Psoas muscle (tissue), 8 donors: ENCODE data around the gene SLC13A3. TPM values are rescaled to one million over a fixed set of nuclear protein-coding genes. Genes with fewer than 3 reads are reported as not detected.

ENCODE experiments used
- ATAC-seq, 4 donors: fragments of 200-7000 bp; cut with Tn5 transposase; one replicate each; pipeline ENCODE4 v1.9.1; 2020; ENCODE audit warnings: moderate library complexity in 3 of 4, mild to moderate bottlenecking in 2 of 4
- DNase-seq, 2 donors: peaks; one replicate each; pipeline ENCODE4 v3.0.0-alpha.2; 2020
- H3K27ac ChIP-seq: fragments of 200-600 bp; one replicate; pipeline ENCODE4 v1.8.0; 2022
- H3K27me3 ChIP-seq, 3 donors: fragments of 200-600 bp in 1 of 3; one replicate each; pipeline versions ENCODE4 v1.6.1 to v1.8.0; 2013 to 2022; ENCODE audit warnings: low read length in 2 of 3, mild to moderate bottlenecking in 2 of 3, moderate library complexity in 1 of 3; ENCODE audit not compliant: insufficient read depth in 3 of 3
- H3K36me3 ChIP-seq, 2 donors: fragments of 200-600 bp in 1 of 2; one replicate each; pipeline versions ENCODE4 v1.6.1 to v1.8.0; 2013 to 2022; ENCODE audit warnings: low read depth in 1 of 2, mild to moderate bottlenecking in 1 of 2, moderate library complexity in 1 of 2; ENCODE audit not compliant: insufficient read depth in 1 of 2
- H3K4me1 ChIP-seq: fragments of 200-600 bp; one replicate; pipeline ENCODE4 v1.8.0; 2022
- H3K4me3 ChIP-seq: fragments of 200-600 bp; one replicate; pipeline ENCODE4 v1.8.0; 2022; ENCODE audit warnings: mild to moderate bottlenecking
- H3K9me3 ChIP-seq: fragments of 200-600 bp; one replicate; pipeline ENCODE4 v1.8.0; 2022
- CTCF ChIP-seq: fragments of 200-600 bp; IDR thresholded peaks from one replicate; pipeline ENCODE4 v1.8.0; 2022; ENCODE audit warnings: antibody characterized with exemption
- WGBS, 3 donors: extraction: QIAGEN DNeasy Blood & Tissue Kit; methylation state at CpG; one replicate each; pipeline versions ENCODE4 v1.1.6 to v1.1.7; 2013; 5-methylcytosine and 5-hydroxymethylcytosine counted together
- intact Hi-C, 2 donors: fragments of 100-400 bp; cut with DNase I; formaldehyde crosslinking; loops; one replicate each; pipeline versions ENCODE4 v1.11.0 to v1.14.2; 2022
- polyA plus RNA-seq, 3 donors: library from polyadenylated mRNA; stranded (reverse); fragments of 200-250 nt; gene quantifications; one replicate each; pipeline ENCODE4 v1.2.3, GENCODE V29; 2013
- total RNA-seq, 4 donors: library from RNA; stranded (reverse); fragmentation: NEBNext Ultra II Directional in 2 of 4; extraction: Animal tissue kit (Norgen Biotek cat#: 25700) in 2 of 4; gene quantifications; one replicate each; pipeline versions ENCODE4 v1.2.1 to v1.2.4, GENCODE V29; 2021 to 2023
- donor health status: healthy with polysubstance abuse.
- donor health status: DM: no; HTN: no; CAD: no; lungs with moderate emphysema.
- donor health status: Bipolar disorder and iron deficiency.
- donor health status: healthy.
- donor health status: DM: yes; HTN: yes; CAD: no.
- donor health status: DM: no; HTN: no; CAD: no.
- donor health status: DM: no; HTN: no; CAD: no.
- donor health status: DM: yes; HTN: yes; CAD: no.

Gene SLC13A3
- total and polyA plus RNA-seq, 7 donors: 0.04 to 0.38 (median 0.15) TPM

GRCh38 chr20:46644733-46645132, 6.5 kb downstream of the SLC13A3 start:
- H3K27ac ChIP-seq: no peak overlapping the region
- TF ChIP-seq CTCF: no peak
- 89 to 100% (median 89%) methylated on average over 1 of the region's 1 CpG for WGBS, 3 donors
- no peaks in the 10 kb centered on the region for H3K36me3 ChIP-seq
- no peaks in the 10 kb centered on the region for H3K9me3 ChIP-seq
- ATAC-seq: no peak
- no peaks in the 10 kb centered on the region for H3K4me1 ChIP-seq
- no peaks in the 10 kb centered on the region for H3K27me3 ChIP-seq
- H3K4me3 ChIP-seq: no peak overlapping the region
- intact Hi-C loops: no loop called here
- no peak for DNase-seq

GRCh38 chr20:46644160-46644559, 7.1 kb downstream of the SLC13A3 start:
- H3K9me3 ChIP-seq: no peaks in the 10 kb centered on the region
- no peaks in the 10 kb centered on the region for H3K4me1 ChIP-seq
- TF ChIP-seq CTCF: no peak
- ATAC-seq: no peak
- intact Hi-C loops: no loop called here
- H3K27ac ChIP-seq: no peak overlapping the region
- no peaks in the 10 kb centered on the region for H3K27me3 ChIP-seq
- no peaks in the 10 kb centered on the region for H3K36me3 ChIP-seq
- 92 to 95% (median 94%) methylated on average over 3 of the region's 3 CpGs for WGBS, 3 donors
- DNase-seq: no peak
- H3K4me3 ChIP-seq: no peak overlapping the region

GRCh38 chr20:46642969-46643343, 8.3 kb downstream of the SLC13A3 start:
- H3K27me3 ChIP-seq: no peaks in the 10 kb centered on the region
- TF ChIP-seq CTCF: no peak
- intact Hi-C loops: no loop called here
- no peaks in the 10 kb centered on the region for H3K4me1 ChIP-seq
- WGBS, 3 donors: 51 to 59% (median 53%) methylated on average over 5 of the region's 5 CpGs
- H3K9me3 ChIP-seq: no peaks in the 10 kb centered on the region
- no peak overlapping the region for H3K4me3 ChIP-seq
- H3K27ac ChIP-seq: no peak overlapping the region
- no peaks in the 10 kb centered on the region for H3K36me3 ChIP-seq
- no peak for DNase-seq
- no peak for ATAC-seq

GRCh38 chr20:46642265-46642968, 8.8 kb downstream of the SLC13A3 start:
- Histone ChIP-seq H3K27ac (no peak overlapping the region), H3K27me3 (no peaks in the 10 kb centered on the region), H3K4me3 (no peak overlapping the region), H3K36me3 (no peaks in the 10 kb centered on the region), H3K9me3 (no peaks in the 10 kb centered on the region), H3K4me1 (no peaks in the 10 kb centered on the region)
- ATAC-seq: no peak
- no peak for TF ChIP-seq CTCF
- DNase-seq: no peak
- 45 to 57% (median 49%) methylated on average over 12 of the region's 12 CpGs for WGBS, 3 donors
- intact Hi-C loops: no loop called here

- Histone ChIP-seq H3K36me3 (no peaks in the 10 kb centered on the region), H3K9me3 (no peaks in the 10 kb centered on the region), H3K27me3 (no peaks in the 10 kb centered on the region), H3K4me1 (no peaks in the 10 kb centered on the region), H3K27ac (no peak overlapping the region), H3K4me3 (no peak overlapping the region)
- intact Hi-C loops: no loop called here
- no peak for TF ChIP-seq CTCF
- ATAC-seq (no peak), DNase-seq (no peak)
Observed at GRCh38 chr20:46641424-46641823, 9.8 kb downstream of the SLC13A3 start.
